Measurements from ENCODE around the gene DISP3. TPM values are rescaled to one million over a fixed set of nuclear protein-coding genes. Genes with fewer than 3 reads are reported as not detected.

DISP3 gene
- total and polyA plus RNA-seq, 2 of the 13 experiments (the other 11 are each of a cell fraction or from before 2014, with no cell fraction given), result 0.08 to 0.13 TPM

GRCh38 chr1:11478571-11479374 is at the start of gene DISP3 (continued):
- peak; percentile 71; the same call in 1 of the 2 replicates for TF ChIP-seq ZNF709 (CRISPR knock-in tag; IDR thresholded peaks at IDR 0.05)
- TF ChIP-seq ZNF749 (CRISPR knock-in tag; IDR thresholded peaks at IDR 0.05; ENCODE audit: borderline replicate concordance), result 0 out of 2 replicates have a peak, but pooled peaks have one; percentile 37
- TF ChIP-seq, protein P1, sequence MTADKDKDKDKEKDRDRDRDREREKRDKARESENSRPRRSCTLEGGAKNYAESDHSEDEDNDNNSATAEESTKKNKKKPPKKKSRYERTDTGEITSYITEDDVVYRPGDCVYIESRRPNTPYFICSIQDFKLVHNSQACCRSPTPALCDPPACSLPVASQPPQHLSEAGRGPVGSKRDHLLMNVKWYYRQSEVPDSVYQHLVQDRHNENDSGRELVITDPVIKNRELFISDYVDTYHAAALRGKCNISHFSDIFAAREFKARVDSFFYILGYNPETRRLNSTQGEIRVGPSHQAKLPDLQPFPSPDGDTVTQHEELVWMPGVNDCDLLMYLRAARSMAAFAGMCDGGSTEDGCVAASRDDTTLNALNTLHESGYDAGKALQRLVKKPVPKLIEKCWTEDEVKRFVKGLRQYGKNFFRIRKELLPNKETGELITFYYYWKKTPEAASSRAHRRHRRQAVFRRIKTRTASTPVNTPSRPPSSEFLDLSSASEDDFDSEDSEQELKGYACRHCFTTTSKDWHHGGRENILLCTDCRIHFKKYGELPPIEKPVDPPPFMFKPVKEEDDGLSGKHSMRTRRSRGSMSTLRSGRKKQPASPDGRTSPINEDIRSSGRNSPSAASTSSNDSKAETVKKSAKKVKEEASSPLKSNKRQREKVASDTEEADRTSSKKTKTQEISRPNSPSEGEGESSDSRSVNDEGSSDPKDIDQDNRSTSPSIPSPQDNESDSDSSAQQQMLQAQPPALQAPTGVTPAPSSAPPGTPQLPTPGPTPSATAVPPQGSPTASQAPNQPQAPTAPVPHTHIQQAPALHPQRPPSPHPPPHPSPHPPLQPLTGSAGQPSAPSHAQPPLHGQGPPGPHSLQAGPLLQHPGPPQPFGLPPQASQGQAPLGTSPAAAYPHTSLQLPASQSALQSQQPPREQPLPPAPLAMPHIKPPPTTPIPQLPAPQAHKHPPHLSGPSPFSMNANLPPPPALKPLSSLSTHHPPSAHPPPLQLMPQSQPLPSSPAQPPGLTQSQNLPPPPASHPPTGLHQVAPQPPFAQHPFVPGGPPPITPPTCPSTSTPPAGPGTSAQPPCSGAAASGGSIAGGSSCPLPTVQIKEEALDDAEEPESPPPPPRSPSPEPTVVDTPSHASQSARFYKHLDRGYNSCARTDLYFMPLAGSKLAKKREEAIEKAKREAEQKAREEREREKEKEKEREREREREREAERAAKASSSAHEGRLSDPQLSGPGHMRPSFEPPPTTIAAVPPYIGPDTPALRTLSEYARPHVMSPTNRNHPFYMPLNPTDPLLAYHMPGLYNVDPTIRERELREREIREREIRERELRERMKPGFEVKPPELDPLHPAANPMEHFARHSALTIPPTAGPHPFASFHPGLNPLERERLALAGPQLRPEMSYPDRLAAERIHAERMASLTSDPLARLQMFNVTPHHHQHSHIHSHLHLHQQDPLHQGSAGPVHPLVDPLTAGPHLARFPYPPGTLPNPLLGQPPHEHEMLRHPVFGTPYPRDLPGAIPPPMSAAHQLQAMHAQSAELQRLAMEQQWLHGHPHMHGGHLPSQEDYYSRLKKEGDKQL (CRISPR knock-in tag; IDR thresholded peaks at IDR 0.05; ENCODE audit: low read depth), result no peak
- TF ChIP-seq, protein P2, sequence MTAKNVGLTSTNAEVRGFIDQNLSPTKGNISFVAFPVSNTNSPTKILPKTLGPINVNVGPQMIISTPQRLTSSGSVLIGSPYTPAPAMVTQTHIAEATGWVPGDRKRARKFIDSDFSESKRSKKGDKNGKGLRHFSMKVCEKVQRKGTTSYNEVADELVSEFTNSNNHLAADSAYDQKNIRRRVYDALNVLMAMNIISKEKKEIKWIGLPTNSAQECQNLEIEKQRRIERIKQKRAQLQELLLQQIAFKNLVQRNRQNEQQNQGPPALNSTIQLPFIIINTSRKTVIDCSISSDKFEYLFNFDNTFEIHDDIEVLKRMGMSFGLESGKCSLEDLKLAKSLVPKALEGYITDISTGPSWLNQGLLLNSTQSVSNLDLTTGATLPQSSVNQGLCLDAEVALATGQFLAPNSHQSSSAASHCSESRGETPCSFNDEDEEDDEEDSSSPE (CRISPR knock-in tag; IDR thresholded peaks at IDR 0.05), result no peak; the same call in 1 of the 2 replicates
- no peak for TF ChIP-seq PAX8 (CRISPR knock-in tag; IDR thresholded peaks at IDR 0.05; ENCODE audit: borderline replicate concordance)
- no peak for TF ChIP-seq MNT (IDR thresholded peaks at IDR 0.05)
- TF ChIP-seq ZNF660 (CRISPR knock-in tag; IDR thresholded peaks at IDR 0.05; ENCODE audit: borderline replicate concordance, low read depth), result no peak
- TF ChIP-seq SSRP1 (CRISPR knock-in tag; IDR thresholded peaks at IDR 0.05), result no peak
- TF ChIP-seq SAFB2 (CRISPR knock-in tag; IDR thresholded peaks at IDR 0.05; ENCODE audit: borderline replicate concordance, low read depth), result no peak
- no peak for TF ChIP-seq NFIB (CRISPR knock-in tag; IDR thresholded peaks at IDR 0.05; ENCODE audit: borderline replicate concordance)
- TF ChIP-seq RFXANK (CRISPR knock-in tag; IDR thresholded peaks at IDR 0.05), result no peak
- no peak for TF ChIP-seq BORCS8-MEF2B (CRISPR knock-in tag; IDR thresholded peaks at IDR 0.05)
- TF ChIP-seq ZNF292 (CRISPR knock-in tag; IDR thresholded peaks at IDR 0.05; ENCODE audit: borderline replicate concordance, low read depth), result no peak
- TF ChIP-seq ZNF652 (CRISPR knock-in tag; IDR thresholded peaks at IDR 0.05; ENCODE audit: borderline replicate concordance, low read depth), result no peak
- TF ChIP-seq, protein P3, sequence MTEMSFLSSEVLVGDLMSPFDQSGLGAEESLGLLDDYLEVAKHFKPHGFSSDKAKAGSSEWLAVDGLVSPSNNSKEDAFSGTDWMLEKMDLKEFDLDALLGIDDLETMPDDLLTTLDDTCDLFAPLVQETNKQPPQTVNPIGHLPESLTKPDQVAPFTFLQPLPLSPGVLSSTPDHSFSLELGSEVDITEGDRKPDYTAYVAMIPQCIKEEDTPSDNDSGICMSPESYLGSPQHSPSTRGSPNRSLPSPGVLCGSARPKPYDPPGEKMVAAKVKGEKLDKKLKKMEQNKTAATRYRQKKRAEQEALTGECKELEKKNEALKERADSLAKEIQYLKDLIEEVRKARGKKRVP (CRISPR knock-in tag; IDR thresholded peaks at IDR 0.05), result no peak
- peak; percentile 62 for TF ChIP-seq ZNF607 (CRISPR knock-in tag; IDR thresholded peaks at IDR 0.05; ENCODE audit: borderline replicate concordance)
- TF ChIP-seq, protein P4, sequence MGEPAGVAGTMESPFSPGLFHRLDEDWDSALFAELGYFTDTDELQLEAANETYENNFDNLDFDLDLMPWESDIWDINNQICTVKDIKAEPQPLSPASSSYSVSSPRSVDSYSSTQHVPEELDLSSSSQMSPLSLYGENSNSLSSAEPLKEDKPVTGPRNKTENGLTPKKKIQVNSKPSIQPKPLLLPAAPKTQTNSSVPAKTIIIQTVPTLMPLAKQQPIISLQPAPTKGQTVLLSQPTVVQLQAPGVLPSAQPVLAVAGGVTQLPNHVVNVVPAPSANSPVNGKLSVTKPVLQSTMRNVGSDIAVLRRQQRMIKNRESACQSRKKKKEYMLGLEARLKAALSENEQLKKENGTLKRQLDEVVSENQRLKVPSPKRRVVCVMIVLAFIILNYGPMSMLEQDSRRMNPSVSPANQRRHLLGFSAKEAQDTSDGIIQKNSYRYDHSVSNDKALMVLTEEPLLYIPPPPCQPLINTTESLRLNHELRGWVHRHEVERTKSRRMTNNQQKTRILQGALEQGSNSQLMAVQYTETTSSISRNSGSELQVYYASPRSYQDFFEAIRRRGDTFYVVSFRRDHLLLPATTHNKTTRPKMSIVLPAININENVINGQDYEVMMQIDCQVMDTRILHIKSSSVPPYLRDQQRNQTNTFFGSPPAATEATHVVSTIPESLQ (CRISPR knock-in tag; conservative IDR thresholded peaks at IDR 0.05), result no peak

Measured in HepG2 (cell line).